Measurements from ENCODE around the gene ADGRB3.
"Not testable (repeated sequence)": the region's sequence is repeated elsewhere in the genome, so short reads cannot be mapped to it uniquely, and the experiment has no call there.

ADGRB3 gene

DNA sequence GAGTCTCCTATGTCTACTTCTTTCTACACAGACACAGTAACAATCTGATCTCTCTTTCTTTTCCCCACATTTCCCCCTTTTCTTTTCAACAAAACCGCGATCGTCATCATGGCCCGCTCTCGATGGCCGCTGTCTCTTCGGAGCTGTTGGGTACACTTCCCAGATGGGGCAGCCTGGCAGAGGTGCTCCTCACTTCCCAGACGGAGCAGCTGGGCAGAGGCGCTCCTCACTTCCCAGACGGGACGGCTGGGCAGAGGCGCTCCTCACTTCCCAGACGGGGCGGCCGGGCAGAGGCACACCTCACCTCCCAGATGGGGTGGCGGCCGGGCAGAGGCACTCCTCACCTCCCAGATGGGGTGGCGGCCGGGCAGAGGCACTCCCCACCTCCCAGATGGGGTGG is 797.1 kb downstream of the ADGRB3 start:
- DNase-seq (ENCODE audit: low spot score) = not testable (repeated sequence)

DNA sequence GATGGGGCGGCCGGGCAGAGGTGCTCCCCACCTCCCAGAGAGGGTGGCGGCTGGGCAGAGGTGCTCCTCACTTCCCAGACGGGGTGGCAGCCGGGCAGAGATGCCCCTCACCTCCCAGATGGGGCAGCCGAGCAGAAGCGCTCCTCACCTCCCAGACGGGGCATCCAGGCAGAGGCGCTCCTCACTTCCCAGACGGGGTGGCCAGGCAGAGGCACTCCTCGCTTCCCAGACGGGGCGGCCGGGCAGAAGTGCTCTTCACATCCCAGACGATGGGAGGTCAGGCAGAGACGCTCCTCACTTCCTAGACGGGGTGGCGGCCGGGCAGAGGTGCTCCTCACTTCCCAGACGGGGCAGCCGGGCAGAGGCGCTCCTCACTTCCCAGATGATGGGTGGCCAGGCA is 798.0 kb downstream of the ADGRB3 start:
- DNase-seq (ENCODE audit: low spot score) = not testable (repeated sequence)

- DNase-seq (ENCODE audit: low spot score) = no peak
Observed at GRCh38 chr6:69438113-69438512, 803.0 kb downstream of the ADGRB3 start.

Measured in germinal center (tissue), 1 donor.